Peyer's patch (tissue), 4 donors: Measurements from ENCODE around the gene C19orf12. TPM values are rescaled to one million over a fixed set of nuclear protein-coding genes. Genes with fewer than 3 reads are reported as not detected.
A peak's percentile ranks its signal among the peaks of the same experiment; 100 is the strongest.

Experiments
- DNase-seq, 3 donors: peaks; one replicate each; pipeline ENCODE4 v3.0.0-alpha.2; 2017 to 2019
- H3K27ac ChIP-seq, 4 donors: fragments of 200-600 bp; sonication (generic); one replicate each; pipeline ENCODE4 v1.5.1; 2016 to 2019
- H3K27me3 ChIP-seq, 2 donors: fragments of 200-600 bp; sonication (generic); one replicate each; pipeline ENCODE4 v1.5.1; 2019
- H3K36me3 ChIP-seq, 3 donors: fragments of 200-600 bp; sonication (generic); one replicate each; pipeline ENCODE4 v1.5.1; 2016 to 2019
- H3K4me1 ChIP-seq, 4 donors: fragments of 200-600 bp; sonication (generic); one replicate each; pipeline ENCODE4 v1.5.1; 2016 to 2019
- H3K4me3 ChIP-seq, 4 donors: fragments of 200-600 bp; sonication (generic); 1 replicate in 3 of 4; 2 replicates in 1 of 4; pipeline ENCODE4 v1.5.1; 2016 to 2019; ENCODE audit warnings: mild to moderate bottlenecking in 1 of 4
- H3K9me3 ChIP-seq, 4 donors: fragments of 200-600 bp; sonication (generic); one replicate each; pipeline ENCODE4 v1.5.1; 2016 to 2019; ENCODE audit warnings: mild to moderate bottlenecking in 1 of 4
- POLR2A ChIP-seq, 2 donors: fragments of 450-650 bp; IDR thresholded peaks; one replicate each; pipeline ENCODE4 v1.5.1; 2017; ENCODE audit warnings: antibody characterized with exemption in 2 of 2, mild to moderate bottlenecking in 2 of 2, moderate library complexity in 2 of 2
- total RNA-seq, 4 donors: library from RNA; depleted of rRNA; stranded (reverse); fragments of >200 nt; gene quantifications; one replicate each; pipeline ENCODE4 v1.1.0, GENCODE V29; 2016
- TF ChIP-seq, protein P1 (sequence below), 6 experiments: fragments of 450-650 bp in 4 of 6; fragments of 200-600 bp in 2 of 6; sonication (generic) in 1 of 6; IDR thresholded peaks; one replicate each; pipeline ENCODE4 v1.5.1; 2017 to 2019; ENCODE audit warnings: antibody characterized with exemption in 6 of 6, mild to moderate bottlenecking in 3 of 6, moderate library complexity in 1 of 6

C19orf12 gene
- total RNA-seq, 4 donors from 2014 or later: 18.2 to 49.1 (median 28.2) TPM

DNA sequence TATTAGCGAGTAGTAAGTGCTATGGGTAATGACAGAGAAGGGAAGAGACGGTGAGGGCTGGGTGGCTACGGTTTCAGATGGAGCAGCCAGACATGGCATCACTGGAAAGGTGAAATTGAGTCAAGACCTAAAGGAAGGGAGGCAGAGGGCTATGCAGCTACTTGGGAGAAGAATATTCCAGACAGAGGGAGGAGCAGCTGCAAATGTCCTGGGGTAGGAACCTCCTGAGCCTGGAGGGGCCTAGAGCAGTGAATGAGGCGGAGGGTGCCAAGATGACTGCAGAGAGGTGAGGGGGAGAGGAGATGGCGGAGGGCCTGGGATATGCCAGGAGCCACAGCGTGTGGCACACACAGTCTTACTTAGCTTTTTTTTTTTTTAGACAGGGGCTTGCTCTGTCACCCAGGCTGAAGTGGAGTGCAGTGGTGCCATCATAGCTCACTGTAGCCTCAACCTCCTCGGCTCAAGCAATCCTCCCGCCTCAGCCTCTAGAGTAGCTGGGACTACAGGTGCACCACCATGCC is 28.7 kb downstream of the C19orf12 start:
- Histone ChIP-seq H3K4me1 (peaks cover 0 to 7% (median 5%) of the 10 kb centered on the region in 4 donors), H3K27me3 (no peaks in the 10 kb centered on the region), H3K9me3 (peaks cover 0 to 5% (median 0%) of the 10 kb centered on the region in 4 donors), H3K27ac (no peak overlapping the region), H3K4me3 (no peak overlapping the region), H3K36me3 (no peaks in the 10 kb centered on the region)
- DNase-seq: peak in 1 of 3 donors; percentile 19
- TF ChIP-seq, protein P1, sequence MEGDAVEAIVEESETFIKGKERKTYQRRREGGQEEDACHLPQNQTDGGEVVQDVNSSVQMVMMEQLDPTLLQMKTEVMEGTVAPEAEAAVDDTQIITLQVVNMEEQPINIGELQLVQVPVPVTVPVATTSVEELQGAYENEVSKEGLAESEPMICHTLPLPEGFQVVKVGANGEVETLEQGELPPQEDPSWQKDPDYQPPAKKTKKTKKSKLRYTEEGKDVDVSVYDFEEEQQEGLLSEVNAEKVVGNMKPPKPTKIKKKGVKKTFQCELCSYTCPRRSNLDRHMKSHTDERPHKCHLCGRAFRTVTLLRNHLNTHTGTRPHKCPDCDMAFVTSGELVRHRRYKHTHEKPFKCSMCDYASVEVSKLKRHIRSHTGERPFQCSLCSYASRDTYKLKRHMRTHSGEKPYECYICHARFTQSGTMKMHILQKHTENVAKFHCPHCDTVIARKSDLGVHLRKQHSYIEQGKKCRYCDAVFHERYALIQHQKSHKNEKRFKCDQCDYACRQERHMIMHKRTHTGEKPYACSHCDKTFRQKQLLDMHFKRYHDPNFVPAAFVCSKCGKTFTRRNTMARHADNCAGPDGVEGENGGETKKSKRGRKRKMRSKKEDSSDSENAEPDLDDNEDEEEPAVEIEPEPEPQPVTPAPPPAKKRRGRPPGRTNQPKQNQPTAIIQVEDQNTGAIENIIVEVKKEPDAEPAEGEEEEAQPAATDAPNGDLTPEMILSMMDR (IDR thresholded peaks at IDR 0.05): no peak
- no peak for TF ChIP-seq POLR2A (IDR thresholded peaks at IDR 0.05)

DNA sequence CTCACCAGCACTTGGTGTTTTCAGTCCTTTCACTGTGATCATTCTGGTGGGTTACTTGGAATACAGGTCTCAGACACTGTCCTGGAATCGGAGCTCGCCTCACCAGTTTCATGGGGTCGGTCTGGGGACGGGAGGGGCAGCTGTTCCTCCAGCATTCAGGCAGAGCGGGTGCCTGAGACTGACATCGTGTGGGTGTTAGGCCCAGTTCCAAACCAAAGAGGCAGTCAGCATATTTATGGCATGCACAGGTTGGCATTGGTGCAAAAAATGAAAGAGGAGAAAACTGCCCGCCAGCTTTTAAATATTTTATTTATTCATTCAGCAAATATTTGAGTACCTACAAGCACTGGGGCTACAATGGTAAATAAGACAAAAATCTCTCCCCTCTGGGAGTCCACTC is 29.7 kb downstream of the C19orf12 start:
- H3K4me1 ChIP-seq: peaks cover 0 to 17% (median 14%) of the 10 kb centered on the region in 4 donors
- TF ChIP-seq, protein P1 (IDR thresholded peaks at IDR 0.05): no peak
- TF ChIP-seq POLR2A (IDR thresholded peaks at IDR 0.05): no peak
- DNase-seq: peak in 1 of 3 donors; percentile 8
- H3K9me3 ChIP-seq: peaks cover 0 to under 1% (median 0%) of the 10 kb centered on the region in 4 donors
- no peaks in the 10 kb centered on the region for H3K27me3 ChIP-seq
- no peak overlapping the region for H3K4me3 ChIP-seq
- no peak overlapping the region for H3K27ac ChIP-seq
- no peaks in the 10 kb centered on the region for H3K36me3 ChIP-seq

DNA sequence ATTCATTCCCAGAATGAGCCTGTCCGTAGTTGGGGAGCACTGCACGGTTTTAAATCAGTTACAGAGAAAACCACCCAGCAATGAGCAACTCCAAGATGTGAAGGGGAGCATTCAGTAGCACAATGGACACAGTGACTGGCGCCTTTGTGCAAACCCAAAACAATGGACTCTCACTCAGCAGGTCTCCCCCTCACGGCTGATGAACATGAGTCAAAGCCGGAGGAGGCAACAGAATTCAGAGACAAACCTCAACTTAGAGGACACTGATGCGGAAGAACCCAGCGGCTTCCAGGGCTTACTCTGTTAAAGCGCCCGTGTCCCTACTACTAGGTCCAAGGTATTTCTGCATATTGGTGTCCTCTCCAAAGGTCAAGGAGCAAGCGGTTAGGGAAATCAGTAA is 32.1 kb downstream of the C19orf12 start:
- H3K4me1 ChIP-seq: peaks cover 0 to 33% (median 32%) of the 10 kb centered on the region in 4 donors

DNA sequence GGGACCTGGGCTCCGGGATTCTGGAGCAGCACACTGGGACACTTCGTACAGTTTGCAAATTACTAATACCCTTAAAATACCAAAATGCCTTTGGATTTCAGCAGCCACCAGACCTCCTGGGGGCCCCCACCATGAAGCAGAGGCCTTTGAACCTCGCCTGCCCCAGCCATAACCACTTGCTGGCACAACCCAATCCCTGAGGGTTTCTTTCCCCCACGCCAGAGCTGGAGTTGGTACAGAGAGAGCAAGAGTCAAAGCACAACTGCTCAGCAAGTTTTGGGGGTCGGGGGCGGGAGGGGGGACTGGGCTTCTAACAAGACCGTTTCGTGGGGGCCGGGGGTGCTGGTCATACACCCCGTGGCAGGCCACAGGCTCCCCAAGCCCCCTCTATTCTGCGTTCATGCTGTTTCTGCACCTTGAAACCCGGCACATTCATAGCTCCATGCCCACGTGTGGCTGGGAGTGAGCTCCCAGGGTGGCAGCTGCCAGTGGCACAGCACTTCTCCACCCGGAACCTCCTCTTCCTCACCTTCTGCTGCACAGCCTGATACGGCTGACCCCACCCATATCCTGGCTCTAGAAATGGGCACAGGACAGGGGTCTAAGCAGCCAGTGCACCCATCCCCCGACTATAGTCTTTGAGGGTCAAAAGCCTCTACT is 32.7 kb downstream of the C19orf12 start:
- peaks cover 0 to 2% (median 0%) of the 10 kb centered on the region in 3 donors for H3K36me3 ChIP-seq
- H3K4me1 ChIP-seq: peaks cover 0 to 40% (median 37%) of the 10 kb centered on the region in 4 donors
- no peaks in the 10 kb centered on the region for H3K27me3 ChIP-seq
- H3K9me3 ChIP-seq: no peaks in the 10 kb centered on the region
- no peak overlapping the region for H3K4me3 ChIP-seq
- peak overlapping the region in 3 of 4 donors; percentile 35 to 67 (median 36) for H3K27ac ChIP-seq
- TF ChIP-seq, protein P1 (IDR thresholded peaks at IDR 0.05): no peak
- no peak for TF ChIP-seq POLR2A (IDR thresholded peaks at IDR 0.05)
- DNase-seq: no peak

More for the DNA sequence above, 32.1 kb downstream of the C19orf12 start:
- Histone ChIP-seq H3K36me3 (no peaks in the 10 kb centered on the region), H3K27me3 (no peaks in the 10 kb centered on the region), H3K27ac (no peak overlapping the region), H3K4me3 (no peak overlapping the region), H3K9me3 (no peaks in the 10 kb centered on the region)
- no peak for TF ChIP-seq POLR2A (IDR thresholded peaks at IDR 0.05)
- TF ChIP-seq, protein P1 (IDR thresholded peaks at IDR 0.05): no peak
- no peak for DNase-seq

DNA sequence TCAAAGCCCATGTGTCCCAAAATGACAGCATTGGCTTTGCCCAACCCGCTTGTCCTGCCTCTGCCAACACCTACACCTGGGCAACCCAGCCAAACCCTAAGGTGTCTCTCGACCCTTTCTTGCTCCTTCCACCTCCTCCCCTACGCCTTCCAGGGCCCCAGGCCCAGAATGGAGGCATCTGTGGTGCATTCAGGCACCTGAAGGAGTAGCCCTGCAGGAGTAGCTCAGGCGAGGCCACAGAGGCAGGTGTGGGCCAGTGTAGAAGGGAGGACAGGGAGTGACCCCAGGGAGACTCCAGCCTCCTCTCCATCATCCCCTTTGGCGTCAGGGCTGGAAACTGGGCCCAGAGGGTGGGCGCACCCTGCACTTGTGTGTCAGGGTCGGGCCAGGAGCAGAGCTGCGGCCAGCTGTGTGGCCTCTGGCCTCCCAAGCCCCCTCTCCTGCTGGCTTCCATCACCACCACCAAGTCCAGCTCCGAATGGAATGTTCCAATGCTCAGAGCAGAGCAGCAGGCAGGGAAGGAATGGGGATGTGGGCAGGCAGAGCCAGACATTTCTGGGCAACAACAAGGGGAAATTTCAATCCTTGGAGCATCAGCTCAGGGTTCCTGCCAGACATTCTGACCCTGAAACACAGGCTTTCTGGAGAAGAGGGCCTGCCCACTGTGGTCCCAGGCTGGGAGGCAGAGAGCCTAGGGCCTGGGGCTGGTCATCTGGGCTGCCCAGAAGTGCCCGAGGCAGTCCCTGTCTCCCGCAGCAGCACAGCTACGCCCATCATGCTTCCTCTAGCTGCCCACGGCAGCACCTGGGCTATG is 33.4 kb downstream of the C19orf12 start:
- peaks cover 0 to 9% (median 0%) of the 10 kb centered on the region in 3 donors for H3K36me3 ChIP-seq
- H3K9me3 ChIP-seq: no peaks in the 10 kb centered on the region
- peak overlapping the region; percentile 22 to 67 (median 36) for H3K27ac ChIP-seq
- DNase-seq: no peak
- peaks cover 0 to 47% (median 42%) of the 10 kb centered on the region in 4 donors for H3K4me1 ChIP-seq
- no peak overlapping the region for H3K4me3 ChIP-seq
- no peaks in the 10 kb centered on the region for H3K27me3 ChIP-seq
- TF ChIP-seq, protein P1 (IDR thresholded peaks at IDR 0.05): no peak
- TF ChIP-seq POLR2A (IDR thresholded peaks at IDR 0.05): no peak
